HG02623 (cell line): ENCODE measurements around the gene STARD5.

ENCODE experiments used
- ATAC-seq: cut with Tn5 transposase; IDR thresholded peaks from one replicate; pipeline ENCODE4 v1.9.1; 2021; ENCODE audit warnings: moderate library complexity; ENCODE audit not compliant: unreplicated experiment

The STARD5 gene

DNA sequence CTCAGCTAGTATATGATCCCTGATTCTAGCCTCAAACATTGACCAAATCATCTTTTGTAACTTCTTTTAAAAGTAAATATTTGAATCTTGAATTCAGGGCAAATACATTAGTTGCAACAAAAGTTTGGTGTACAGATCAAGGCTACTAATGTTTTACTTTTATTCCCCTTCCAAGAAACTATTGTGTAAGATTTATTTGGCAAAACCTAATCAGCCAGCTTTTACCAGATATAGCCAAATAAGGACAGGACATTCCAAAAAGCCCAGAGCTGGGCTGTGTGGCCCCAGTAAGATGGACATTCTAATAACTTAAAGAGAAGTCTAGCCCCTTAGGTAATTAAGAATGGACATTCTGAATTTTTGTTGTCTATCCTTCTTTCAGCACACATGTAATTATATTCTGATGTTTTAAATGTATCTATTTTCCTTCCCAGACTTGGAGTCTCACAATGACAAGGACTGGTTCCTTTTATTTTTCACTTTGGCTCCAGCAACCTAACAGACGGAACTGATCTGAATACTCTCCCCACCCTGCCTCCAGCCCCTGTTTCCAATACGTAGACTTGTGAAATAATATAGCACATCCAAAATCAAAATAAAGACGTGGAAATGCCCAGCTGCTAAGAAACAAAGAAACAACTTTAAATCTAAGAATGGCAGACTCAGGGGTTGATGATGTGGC is 48.1 kb downstream of the STARD5 start:
- ATAC-seq = no peak

DNA sequence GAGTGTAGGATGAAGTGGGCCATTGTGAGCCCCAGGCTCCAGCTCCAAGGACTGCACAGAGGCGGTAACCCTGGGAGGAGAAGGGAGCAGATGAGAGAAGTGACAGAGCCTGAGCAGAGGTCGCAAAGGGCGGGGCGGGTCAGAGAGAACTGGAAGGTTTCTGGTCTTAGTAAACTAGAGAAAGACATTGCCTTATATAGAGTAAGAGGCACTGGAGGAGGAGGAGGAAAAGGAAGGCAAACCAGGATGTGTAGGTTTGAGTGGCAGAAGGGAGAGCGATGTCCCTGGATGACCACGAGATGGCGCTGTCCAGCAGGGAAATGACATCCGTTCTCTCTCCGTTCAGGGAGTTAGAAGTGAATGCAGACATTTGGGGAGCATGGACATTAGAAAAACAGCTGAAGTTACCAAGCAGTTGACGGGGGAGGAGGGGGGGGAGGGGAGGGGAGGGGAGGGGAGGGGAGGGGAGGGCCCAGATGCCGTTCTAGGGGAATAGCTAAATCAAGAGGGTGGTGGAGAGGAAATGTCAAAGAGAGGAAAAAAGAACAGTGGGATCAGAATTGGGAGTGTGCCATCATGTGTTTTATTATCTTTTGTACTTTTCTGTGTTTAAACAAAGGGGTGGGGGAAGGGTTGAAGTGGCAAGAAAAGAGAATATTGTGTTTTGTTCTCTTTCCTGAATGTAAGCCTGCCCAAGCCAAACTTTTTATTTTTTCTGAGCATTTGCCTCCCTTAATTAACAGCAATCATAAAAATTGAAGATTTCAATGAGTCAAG is 48.8 kb downstream of the STARD5 start:
- ATAC-seq = peak; percentile 82

DNA sequence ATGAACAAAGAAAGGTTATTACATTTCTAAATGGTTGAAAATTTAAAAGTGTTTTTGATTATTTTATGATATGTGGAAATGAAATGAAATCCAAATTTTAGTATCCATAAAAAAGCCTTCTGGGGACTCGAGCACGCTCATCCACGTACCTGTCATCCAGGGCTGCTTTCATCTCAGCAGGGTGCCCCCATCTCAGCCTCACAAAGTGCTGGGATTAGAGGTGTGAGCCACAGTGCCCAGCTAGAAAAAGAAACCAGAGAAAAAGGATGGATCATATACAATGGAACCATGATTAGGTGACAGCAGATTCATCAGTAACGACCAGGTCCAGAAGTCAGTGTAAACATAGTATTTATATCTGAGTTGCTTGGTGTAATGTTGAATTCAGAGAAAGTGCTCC is 49.7 kb downstream of the STARD5 start:
- no peak for ATAC-seq

DNA sequence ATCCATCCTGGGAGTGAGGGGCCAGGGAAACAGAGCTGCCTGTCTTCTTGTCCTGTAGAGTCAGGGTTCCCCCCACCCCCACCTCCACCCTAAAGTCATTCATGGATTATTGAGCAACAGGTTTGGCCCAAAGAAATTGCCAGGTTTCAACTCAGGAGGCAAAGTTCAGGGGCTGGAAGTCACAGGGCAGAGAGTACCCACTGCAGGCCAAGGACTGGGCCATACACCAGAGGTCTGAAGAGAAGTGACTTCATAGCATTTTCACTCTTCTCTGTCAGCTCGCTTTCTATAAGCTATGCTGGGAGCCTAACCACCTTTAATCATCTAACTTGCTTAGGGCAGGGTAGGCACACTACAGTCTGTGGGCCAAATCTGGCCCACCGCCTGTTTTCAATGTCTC is 50.1 kb downstream of the STARD5 start:
- no peak for ATAC-seq

DNA sequence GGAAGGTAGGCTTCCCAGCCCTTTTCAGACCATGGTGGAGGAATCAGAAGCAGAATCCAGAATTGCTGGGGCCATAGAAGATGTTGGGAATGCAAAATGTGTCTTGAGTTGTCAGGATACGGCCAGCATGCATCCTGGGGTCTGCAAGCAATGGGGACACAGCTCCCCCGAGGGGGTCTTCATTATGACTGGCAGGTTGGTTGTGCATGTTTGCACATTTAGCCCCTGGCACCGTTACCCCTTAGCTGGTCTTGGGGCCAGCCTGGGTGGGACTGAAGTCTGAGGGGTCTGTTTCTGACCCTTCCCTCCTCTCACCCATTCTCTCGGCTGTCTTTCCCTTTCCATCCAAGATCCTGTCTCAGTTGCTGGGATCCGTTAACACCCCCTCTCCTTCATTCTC is 50.7 kb downstream of the STARD5 start:
- no peak for ATAC-seq

DNA sequence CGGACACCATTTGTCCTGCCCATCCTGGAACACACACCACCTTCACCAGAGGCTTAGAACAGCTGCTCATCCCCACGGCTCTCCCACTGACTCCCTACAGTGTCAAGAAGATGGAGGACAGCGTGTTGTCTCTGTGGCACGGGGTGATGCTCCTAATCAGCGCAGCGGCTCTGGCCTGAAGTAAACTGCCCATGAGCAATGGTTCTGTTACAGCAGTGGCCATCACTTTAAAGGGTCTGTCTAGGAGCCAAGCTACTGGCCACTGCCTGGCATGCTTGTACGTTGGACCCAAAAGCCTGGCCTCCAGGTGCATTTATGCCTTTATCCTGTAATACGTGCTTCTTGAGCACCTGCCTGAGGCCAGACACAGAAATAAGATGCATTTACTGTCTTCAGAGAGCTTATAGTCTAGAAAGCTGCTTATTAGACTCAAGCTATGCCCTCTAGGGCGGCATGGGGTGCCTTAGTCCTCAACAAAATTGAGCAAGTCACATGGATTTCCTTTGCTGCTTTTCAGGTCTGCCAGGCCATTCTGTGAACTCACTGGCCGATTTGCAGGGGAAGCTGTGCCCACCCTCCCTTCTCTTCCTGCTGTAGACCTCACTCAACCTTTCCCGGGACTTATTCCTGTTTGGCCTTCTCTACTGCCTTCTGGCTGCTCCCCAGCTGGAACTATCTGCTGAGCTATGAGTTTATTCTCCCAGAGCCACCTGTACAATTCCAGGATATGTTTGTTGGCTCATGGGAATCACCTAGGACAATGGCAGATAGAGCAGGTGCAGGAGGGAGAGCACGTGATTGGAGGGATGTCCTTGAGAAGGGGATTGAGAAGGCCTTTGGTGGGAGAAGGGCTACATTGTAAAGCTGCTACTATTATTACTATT is 51.9 kb downstream of the STARD5 start:
- no peak for ATAC-seq

DNA sequence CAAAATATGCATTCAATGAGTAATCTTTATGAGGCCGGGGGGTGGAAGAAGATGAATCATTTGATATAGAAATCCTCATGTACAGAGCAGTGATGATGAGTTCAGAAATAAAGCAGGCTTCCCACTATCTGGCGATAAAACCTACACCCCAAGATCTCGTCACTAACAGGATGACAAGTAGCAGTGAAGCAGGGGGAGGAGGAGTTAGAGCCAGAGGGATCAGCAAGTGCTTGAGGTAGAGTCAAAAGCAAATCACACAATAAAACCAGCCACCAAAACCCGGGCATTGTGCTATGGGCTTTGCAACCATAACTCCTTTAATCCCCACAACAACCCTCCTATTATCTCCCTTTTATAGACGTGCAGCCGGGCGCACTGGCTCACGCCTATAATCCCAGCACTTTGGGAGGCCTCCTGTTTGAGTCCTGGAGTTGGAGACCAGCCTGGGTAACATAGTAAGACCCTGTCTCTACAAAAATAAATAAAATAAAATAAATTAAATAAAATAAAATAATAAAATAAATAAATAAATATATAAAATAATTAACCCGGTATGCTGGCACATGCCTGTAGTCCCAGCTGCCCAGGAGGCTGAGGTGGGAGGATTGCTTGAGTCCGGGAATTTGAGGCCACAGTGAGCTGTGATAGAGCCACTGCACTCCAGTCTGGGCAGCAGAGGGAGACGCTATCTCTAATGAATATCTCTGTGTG is 53.0 kb downstream of the STARD5 start:
- no peak for ATAC-seq

DNA sequence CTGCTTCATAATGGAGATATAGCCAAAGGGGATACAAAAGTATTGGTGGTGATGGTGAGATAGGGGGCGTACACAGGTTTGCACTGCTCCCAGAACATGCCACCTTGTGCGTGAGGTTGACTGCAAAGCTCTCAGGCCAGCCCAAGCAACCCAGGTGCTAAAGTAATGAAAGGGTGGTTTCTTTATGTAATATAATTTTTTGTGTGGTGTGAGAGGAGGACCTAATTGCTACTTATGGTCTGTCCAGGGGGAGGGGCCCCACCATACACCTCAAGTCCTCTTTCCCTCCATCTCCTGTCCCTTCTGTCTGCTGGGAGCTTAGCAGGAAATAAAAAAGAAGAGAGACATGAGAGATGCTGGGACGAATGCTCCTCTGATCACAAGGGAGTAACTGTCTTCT is 53.8 kb downstream of the STARD5 start:
- no peak for ATAC-seq

DNA sequence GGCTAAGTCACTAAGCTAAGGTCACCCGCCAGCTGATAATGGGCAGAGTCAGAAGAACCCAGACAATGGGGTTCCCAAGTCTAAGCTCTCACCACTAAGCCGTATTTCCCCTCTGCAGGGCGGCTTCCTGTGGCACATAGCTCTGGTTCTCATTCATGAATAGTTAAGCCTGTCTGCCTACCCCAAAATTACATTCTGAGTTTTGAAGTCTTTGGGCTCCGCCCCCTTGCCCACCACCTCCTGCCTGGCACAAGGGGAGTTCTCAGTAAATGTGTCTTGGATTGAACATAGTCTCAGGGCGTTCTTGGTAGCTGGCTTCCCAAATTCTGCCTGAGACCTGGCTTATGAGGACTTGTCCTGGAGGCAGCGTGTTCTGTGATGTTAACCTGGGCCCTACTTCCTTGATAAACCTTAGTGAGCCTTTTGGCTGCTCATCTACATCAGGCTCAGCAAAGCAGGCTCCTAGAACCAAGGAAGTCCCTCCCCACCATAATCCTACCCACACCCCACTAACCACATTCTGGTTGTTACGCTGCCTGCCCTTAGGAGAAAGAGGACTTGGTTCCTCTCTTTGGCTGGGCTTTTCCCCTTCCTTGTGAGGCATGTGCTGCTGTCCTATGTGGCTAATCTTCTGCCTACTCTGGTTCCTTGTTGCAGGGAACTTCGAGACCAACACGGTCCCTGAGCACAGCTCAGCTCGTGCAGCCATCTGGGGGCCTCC is 54.9 kb downstream of the STARD5 start:
- ATAC-seq = no peak

DNA sequence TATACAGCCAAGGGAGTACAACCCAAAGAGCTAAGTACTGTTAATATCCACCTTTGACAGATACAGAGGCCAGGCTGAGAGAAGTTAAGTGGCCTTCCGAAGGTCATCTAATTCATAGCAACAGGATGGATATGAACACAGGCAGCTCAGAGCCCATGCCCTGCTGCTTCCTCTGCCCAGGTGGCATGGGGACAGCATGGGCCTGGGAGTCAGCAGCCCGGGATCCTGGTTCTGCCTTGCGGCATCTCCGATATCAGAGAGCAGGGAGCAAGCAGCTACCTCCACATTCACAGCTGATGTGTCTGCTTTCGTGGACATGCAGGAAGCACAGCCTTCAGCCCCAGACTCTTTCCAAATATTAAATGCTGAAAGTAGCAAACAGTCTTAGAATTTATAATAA is 55.6 kb downstream of the STARD5 start:
- no peak for ATAC-seq

DNA sequence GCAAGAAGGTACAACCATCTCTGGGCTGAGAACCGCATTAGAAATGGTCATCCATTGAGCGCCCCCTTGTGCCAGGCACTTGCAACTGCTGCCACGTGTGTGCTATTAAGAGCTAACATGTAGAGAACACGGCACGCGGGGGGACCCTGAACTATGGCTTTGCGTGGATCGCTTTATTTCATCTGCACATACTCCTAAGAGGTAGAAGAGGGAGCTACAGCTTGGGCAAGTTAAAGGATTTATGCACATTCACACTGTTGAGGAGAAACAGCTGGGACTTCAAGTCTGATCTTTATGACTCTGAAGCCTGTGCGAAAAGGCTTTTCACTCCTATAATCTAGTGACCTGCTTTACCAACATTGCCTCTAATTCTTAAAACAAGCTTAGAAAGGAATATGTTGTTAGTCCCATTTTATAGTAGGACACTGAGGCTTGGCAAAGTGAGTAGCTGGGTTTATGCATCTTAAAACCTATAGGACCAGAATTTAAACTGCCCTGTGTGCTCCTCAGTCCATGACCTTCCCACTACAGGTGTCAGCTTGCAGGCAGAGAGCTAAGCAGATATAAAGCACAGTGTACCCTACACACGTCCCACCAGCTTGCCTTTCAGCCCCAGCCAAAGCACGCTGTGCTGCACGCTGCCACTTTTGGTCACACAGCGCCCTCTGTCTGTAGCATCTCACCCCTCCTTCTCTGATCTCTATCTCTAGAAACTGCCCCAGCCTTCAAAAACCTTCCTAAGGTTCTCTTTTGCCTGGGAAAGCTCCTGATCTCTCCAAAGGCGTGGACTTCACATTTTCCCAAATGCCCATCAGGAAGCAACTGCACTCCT is 57.8 kb downstream of the STARD5 start:
- peak; percentile 69 for ATAC-seq

DNA sequence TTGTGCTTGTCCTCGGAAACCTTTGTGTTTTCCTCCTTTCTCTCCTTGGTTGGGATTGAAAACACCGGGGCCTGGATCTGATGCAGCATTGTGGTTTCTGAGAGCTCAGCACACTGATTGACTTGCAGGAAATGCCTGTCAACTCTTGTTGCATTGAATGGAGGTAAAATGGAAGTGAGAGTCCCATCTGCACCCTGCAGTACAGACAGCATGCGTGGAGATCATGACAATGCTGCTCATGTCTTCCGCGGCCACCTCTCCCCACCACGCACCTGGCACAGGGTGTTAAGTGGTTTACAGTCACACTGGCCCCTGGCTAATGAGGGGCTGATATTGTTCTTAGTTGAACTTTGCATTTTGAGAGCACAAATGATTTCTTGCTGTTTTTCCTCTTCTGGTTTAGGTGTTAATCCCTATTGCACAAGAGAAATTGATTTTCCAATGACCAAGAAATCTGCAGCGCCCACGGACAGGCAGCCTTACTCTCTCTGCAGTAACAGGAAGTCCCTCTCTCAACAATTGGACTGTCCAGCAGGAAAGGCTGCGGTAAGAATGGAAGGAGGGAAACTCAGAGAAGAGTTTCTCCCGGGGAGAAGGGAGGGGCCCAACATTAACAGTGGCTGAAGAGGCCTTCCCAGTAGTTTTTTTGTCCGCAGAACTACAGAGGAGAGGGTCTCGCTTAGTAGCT is 58.5 kb downstream of the STARD5 start:
- ATAC-seq = no peak

DNA sequence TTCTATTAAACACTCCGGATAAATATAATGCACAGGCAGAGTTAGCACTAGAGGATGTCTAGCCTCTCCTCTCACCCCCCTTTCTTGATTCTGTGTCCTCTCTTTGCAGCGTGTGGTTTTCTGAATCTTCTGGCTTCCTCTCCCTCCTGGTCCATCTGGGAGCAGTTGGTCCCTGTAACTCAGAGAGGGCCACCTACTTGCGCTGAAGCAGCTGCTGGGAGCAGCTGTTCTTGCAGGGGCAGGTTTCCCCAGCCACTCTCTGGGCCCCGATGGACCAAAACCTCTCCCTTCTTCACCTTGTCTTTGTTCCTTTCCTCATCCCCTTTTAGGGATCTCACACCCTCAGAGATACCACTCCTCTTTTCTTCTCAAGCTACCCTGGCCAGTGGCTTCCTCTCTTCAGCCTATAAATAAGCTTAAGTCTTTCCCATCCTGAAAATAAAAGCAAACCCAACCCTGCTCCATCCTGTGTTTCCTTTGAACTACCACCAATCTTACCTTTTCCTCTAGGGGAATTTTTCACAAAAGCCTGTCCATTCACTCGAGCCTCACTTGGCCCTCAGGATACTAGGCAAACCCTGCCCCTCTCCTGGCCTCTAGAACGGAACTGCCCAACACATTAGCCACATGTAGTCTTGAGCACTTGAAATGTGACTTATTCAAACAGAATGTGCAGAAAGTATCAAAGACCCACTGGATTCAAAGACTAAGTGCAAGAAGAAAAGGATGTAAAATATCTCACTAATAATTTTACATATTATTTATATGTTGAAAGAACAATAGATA is 59.7 kb downstream of the STARD5 start:
- ATAC-seq = no peak

DNA sequence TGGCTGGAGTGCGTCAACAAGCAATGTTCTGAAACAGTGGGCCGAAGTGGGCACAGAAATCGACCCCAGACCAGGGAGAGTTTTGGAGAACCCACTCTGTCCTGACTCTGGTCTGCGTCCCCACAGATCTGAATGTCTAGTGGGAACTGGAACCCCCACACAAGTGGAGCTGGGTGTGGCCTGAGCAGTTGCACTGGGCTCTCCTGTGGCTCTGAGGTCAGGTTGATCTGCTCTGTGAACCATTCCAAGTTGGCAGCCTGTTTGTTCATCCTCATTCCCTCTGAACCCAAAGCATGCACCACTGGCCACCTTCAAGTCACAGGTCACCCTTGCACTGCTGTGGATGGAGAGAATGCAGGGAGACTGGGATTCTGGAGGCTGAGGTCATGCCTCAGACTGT is 60.5 kb downstream of the STARD5 start:
- ATAC-seq = no peak

DNA sequence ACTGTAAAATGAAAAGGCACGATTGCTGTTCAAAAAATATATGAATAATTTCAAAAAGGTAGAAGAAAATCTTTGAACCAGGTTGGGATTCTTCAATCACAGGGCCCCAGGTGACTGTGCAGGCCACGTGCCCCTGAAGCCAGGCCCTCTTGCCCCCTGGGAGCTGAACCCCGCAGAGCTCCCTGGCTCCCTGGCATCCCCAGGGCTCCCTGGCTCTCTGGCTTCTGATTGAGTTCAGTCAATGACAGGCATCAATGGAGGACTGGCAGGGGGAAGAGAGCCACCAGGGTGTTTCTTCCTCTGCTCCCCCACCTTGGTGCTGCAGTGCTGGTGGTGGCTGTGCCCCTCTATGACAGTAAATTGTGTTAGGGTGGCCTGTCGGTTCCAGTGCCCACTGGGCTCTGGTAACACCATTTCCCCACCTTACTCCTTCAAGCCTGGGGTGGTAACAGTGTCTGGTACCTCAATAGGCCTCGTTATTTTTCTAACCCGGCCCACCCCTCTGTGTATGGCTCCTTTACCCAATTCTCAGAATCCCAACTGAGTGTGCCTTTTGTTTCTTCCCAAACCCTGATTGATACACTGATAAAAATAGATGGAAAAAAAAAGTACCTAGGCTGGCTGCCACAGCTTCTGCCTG is 62.6 kb downstream of the STARD5 start:
- ATAC-seq = no peak

DNA sequence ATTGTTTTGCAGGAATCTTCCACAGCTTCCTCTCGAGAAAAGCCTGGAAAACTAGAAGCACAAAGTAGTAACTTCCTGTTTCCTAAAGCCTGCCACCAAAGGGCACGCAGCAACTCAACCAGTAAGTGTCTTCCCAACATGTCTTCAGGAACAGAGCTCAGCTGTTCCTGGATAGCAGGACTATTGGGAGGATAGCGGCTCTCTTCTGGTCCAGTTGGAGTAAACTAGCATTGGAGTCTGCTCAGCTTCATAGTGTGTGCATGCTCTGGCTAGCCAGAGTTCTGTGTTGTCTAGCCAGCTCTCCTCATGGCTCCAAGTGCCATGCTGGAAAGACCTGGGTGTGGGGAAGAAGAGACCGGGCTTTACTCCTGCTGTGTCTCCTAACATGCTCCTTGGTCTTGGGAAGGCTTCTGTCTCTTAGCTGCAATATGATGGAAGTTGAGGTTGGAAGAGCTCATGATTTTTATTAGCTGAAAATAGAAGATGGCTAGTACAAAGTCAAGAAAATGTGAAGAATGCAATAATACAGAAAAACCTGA is 64.1 kb downstream of the STARD5 start:
- ATAC-seq = no peak
